Measurements from ENCODE around the gene RABGAP1L.
"Not testable (repeated sequence)": the region's sequence is repeated elsewhere in the genome, so short reads cannot be mapped to it uniquely, and the experiment has no call there.

- not testable (repeated sequence) for TF ChIP-seq CTCF (conservative IDR thresholded peaks at IDR 0.05; ENCODE audit: low read length); EZH2phosphoT487 (IDR thresholded peaks at IDR 0.05; ENCODE audit: borderline replicate concordance, low read depth, low read length)
Measured at GRCh38 chr1:174895610-174896009, 736.3 kb downstream of the RABGAP1L start.

Data from OCI-LY7 (cell line).